GM23338 (cell line): ENCODE measurements around the gene NTNG1. TPM values are rescaled to one million over a fixed set of nuclear protein-coding genes. Genes with fewer than 3 reads are reported as not detected.

Source experiments
- ATAC-seq: fragments of 200-7000 bp; cut with Tn5 transposase; 3 replicates; pipeline ENCODE4 v1.9.1; 2020
- DNase-seq: peaks from one replicate; pipeline ENCODE4 v3.0.0-alpha.2; 2015; ENCODE audit warnings: low spot score
- H2AFZ ChIP-seq: fragments of 200-600 bp; sonication (generic); 2 replicates; pipeline ENCODE4 v1.8.0; 2016; ENCODE audit warnings: antibody characterized with exemption, mild to moderate bottlenecking, moderate library complexity
- H3F3A ChIP-seq: fragments of 200-600 bp; sonication (generic); replicated peaks from 2 replicates; pipeline ENCODE4 v1.8.0; 2017; ENCODE audit warnings: antibody characterized with exemption, mixed run types, low read depth
- H3K27ac ChIP-seq: fragments of 200-600 bp; sonication (generic); 2 replicates; pipeline ENCODE4 v1.6.1; 2016; ENCODE audit warnings: low read depth
- H3K27me3 ChIP-seq: fragments of 200-600 bp; sonication (generic); 2 replicates; pipeline ENCODE4 v1.8.0; 2016; ENCODE audit warnings: mild to moderate bottlenecking, mixed run types, moderate library complexity; ENCODE audit not compliant: insufficient read depth
- H3K36me3 ChIP-seq: fragments of 200-600 bp; sonication (generic); 2 replicates; pipeline ENCODE4 v1.8.0; 2016; ENCODE audit warnings: mild to moderate bottlenecking; ENCODE audit not compliant: insufficient read depth
- H3K4me1 ChIP-seq: fragments of 200-600 bp; sonication (generic); 2 replicates; pipeline ENCODE4 v1.8.0; 2016; ENCODE audit warnings: mild to moderate bottlenecking, moderate library complexity; ENCODE audit not compliant: insufficient read depth
- H3K4me2 ChIP-seq: fragments of 200-600 bp; sonication (generic); 2 replicates; pipeline ENCODE4 v1.7.1; 2017; ENCODE audit warnings: mixed run types
- H3K4me3 ChIP-seq: fragments of 200-600 bp; sonication (generic); 2 replicates; pipeline ENCODE4 v1.6.1; 2016; ENCODE audit warnings: mixed run types
- H3K79me2 ChIP-seq: fragments of 200-600 bp; sonication (generic); replicated peaks from 2 replicates; pipeline ENCODE4 v1.8.0; 2017; ENCODE audit warnings: mild to moderate bottlenecking; ENCODE audit not compliant: insufficient read depth
- H3K9me2 ChIP-seq: fragments of 200-600 bp; sonication (generic); 2 replicates; pipeline ENCODE4 v1.8.0; 2017; ENCODE audit not compliant: insufficient read depth
- H4K20me1 ChIP-seq: fragments of 200-600 bp; sonication (generic); replicated peaks from 2 replicates; pipeline ENCODE4 v1.8.0; 2017; ENCODE audit warnings: mild to moderate bottlenecking; ENCODE audit not compliant: insufficient read depth
- H3K27ac Mint-ChIP-seq: 2 replicates; pipeline ENCODE4 v1.8.0; 2020; ENCODE audit warnings: inconsistent platforms, mild to moderate bottlenecking, moderate library complexity, mixed read lengths
- H3K27me3 Mint-ChIP-seq: 3 replicates; pipeline ENCODE4 v1.8.0; 2022; ENCODE audit warnings: low read depth, mild to moderate bottlenecking, moderate library complexity, mixed read lengths, inconsistent platforms; ENCODE audit not compliant: insufficient read depth, poor library complexity
- H3K36me3 Mint-ChIP-seq: 3 replicates; pipeline ENCODE4 v1.8.0; 2021; ENCODE audit warnings: low read depth, mild to moderate bottlenecking, inconsistent platforms, moderate library complexity, mixed read lengths
- H3K4me1 Mint-ChIP-seq: 3 replicates; pipeline ENCODE4 v1.8.0; 2020; ENCODE audit warnings: mild to moderate bottlenecking, inconsistent platforms, mixed read lengths
- H3K4me3 Mint-ChIP-seq: 3 replicates; pipeline ENCODE4 v1.8.0; 2021; ENCODE audit warnings: moderate library complexity, mild to moderate bottlenecking, inconsistent platforms, mixed read lengths
- H3K9me3 Mint-ChIP-seq: 3 replicates; pipeline ENCODE4 v1.8.0; 2020; ENCODE audit warnings: moderate library complexity, mild to moderate bottlenecking, inconsistent platforms, mixed read lengths
- CREB1 ChIP-seq: fragments of 250-450 bp; sonication (Bioruptor Pico); IDR thresholded peaks from 2 replicates; pipeline ENCODE4 v1.5.0; 2020; ENCODE audit warnings: low read depth, mild to moderate bottlenecking, moderate library complexity
- CTCF ChIP-seq, 2 experiments: fragments of 200-600 bp in 1 of 2; sonication (generic) in 1 of 2; conservative IDR thresholded peaks; 2 replicates each; pipeline versions ENCODE4 v1.5.1 to v1.6.1; 2016 to 2017; ENCODE audit warnings: antibody characterized with exemption in 2 of 2, low read depth in 2 of 2, mild to moderate bottlenecking in 2 of 2, moderate library complexity in 1 of 2
- EZH2 ChIP-seq: fragments of 200-600 bp; sonication (generic); IDR thresholded peaks from one replicate; pipeline ENCODE4 v1.8.0; 2017; ENCODE audit warnings: antibody characterized with exemption, mild to moderate bottlenecking, low read depth; ENCODE audit not compliant: unreplicated experiment
- EZH2phosphoT487 ChIP-seq: fragments of 200-600 bp; sonication (generic); IDR thresholded peaks from one replicate; pipeline ENCODE4 v1.8.1; 2018; ENCODE audit warnings: antibody characterized with exemption; ENCODE audit not compliant: unreplicated experiment
- JUNB ChIP-seq: IDR thresholded peaks from one replicate; pipeline ENCODE4 v1.6.1; 2016; ENCODE audit warnings: antibody characterized with exemption; ENCODE audit not compliant: unreplicated experiment
- NANOG ChIP-seq: IDR thresholded peaks from 2 replicates; pipeline ENCODE4 v1.6.1; 2016; ENCODE audit warnings: antibody characterized with exemption, borderline replicate concordance
- STAT1 ChIP-seq: IDR thresholded peaks from one replicate; pipeline ENCODE4 v1.6.1; 2016; ENCODE audit warnings: antibody characterized with exemption; ENCODE audit not compliant: unreplicated experiment
- ZNF114 ChIP-seq: fragments of 250-450 bp; sonication (Bioruptor Pico); IDR thresholded peaks from 2 replicates; pipeline ENCODE4 v1.5.0; 2020; ENCODE audit warnings: mild to moderate bottlenecking, moderate library complexity
- ZNF331 ChIP-seq: fragments of 250-450 bp; sonication (Bioruptor Pico); IDR thresholded peaks from 2 replicates; pipeline ENCODE4 v1.5.0; 2020; ENCODE audit warnings: low read depth, mild to moderate bottlenecking, moderate library complexity
- ZNF462 ChIP-seq: fragments of 250-450 bp; sonication (Bioruptor Pico); IDR thresholded peaks from 2 replicates; pipeline ENCODE4 v1.5.0; 2020; ENCODE audit warnings: mild to moderate bottlenecking, moderate library complexity
- polyA plus RNA-seq: library from polyadenylated mRNA; unstranded; fragments of >200 nt; fragmentation: Nextera tagmentation; extraction: Ambion mirVana; gene quantifications from 2 replicates; pipeline ENCODE4 v1.2.1, GENCODE V29; 2016
- total RNA-seq: library from RNA; depleted of rRNA; stranded (reverse); fragments of >200 nt; shearing (Covaris generic); gene quantifications from 2 replicates; pipeline ENCODE4 v1.2.3, GENCODE V29; 2014
- TF ChIP-seq, protein P1 (sequence below): IDR thresholded peaks from one replicate; pipeline ENCODE4 v1.6.1; 2018; ENCODE audit warnings: antibody characterized with exemption; ENCODE audit not compliant: unreplicated experiment
- TF ChIP-seq, protein P2 (sequence below): IDR thresholded peaks from 2 replicates; pipeline ENCODE4 v1.6.1; 2016; ENCODE audit warnings: antibody characterized with exemption

NTNG1 gene
- total and polyA plus RNA-seq, 2 experiments from 2014 or later = 7.2 to 10.3 TPM

DNA sequence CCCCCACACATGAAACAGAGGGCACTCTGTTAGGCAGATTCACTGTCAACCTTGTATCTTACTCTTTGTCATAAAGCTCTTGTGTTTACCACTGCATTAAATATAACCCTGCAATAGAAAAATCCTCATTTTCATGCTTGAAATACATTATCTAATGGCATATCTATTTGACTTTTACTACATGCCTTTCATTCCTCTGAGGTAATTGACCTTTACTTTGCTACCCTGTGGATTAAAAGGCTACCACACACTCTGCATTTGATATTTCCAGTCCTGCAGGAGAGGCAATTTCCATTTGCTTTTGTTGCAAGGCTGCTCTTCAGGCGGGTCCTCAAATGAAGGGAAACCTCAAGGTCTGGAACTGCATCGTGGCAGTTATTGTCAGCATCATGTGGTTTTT is 238.0 kb downstream of the NTNG1 start (continued):
- TF ChIP-seq ZNF462 (CRISPR knock-in tag) (no peak), ZNF114 (CRISPR knock-in tag) (no peak)

GRCh38 chr1:107379826-107380225 is 239.0 kb downstream of the NTNG1 start:
- Histone ChIP-seq H3K36me3 (no peaks in the 10 kb centered on the region), H3F3A (no peaks in the 10 kb centered on the region), H3K27me3 (no peaks in the 10 kb centered on the region), H3K4me1 (peaks cover 14% of the 10 kb centered on the region), H2AFZ (no peak overlapping the region), H3K4me2 (no peak overlapping the region), H3K4me3 (no peak overlapping the region), H4K20me1 (no peaks in the 10 kb centered on the region), H3K27ac (no peak overlapping the region), H3K79me2 (no peaks in the 10 kb centered on the region), H3K9me2 (peaks cover 7% of the 10 kb centered on the region)
- no peak for DNase-seq
- H3K36me3 Mint-ChIP-seq = no peaks in the 10 kb centered on the region
- H3K27me3 Mint-ChIP-seq = peaks cover 6% of the 10 kb centered on the region
- no peak overlapping the region for H3K4me3 Mint-ChIP-seq
- no peak overlapping the region for H3K27ac Mint-ChIP-seq
- peaks cover 18% of the 10 kb centered on the region for H3K4me1 Mint-ChIP-seq
- no peaks in the 10 kb centered on the region for H3K9me3 Mint-ChIP-seq
- TF ChIP-seq JUNB (no peak), CREB1 (CRISPR knock-in tag) (no peak), CTCF (conservative IDR thresholded peaks at IDR 0.05; ENCODE audit: low read depth in 2 of 2) (no peak), ZNF331 (CRISPR knock-in tag) (no peak), ZNF114 (CRISPR knock-in tag) (no peak), EZH2phosphoT487 (no peak), NANOG (no peak), EZH2 (no peak), STAT1 (no peak)
- TF ChIP-seq, protein P1, sequence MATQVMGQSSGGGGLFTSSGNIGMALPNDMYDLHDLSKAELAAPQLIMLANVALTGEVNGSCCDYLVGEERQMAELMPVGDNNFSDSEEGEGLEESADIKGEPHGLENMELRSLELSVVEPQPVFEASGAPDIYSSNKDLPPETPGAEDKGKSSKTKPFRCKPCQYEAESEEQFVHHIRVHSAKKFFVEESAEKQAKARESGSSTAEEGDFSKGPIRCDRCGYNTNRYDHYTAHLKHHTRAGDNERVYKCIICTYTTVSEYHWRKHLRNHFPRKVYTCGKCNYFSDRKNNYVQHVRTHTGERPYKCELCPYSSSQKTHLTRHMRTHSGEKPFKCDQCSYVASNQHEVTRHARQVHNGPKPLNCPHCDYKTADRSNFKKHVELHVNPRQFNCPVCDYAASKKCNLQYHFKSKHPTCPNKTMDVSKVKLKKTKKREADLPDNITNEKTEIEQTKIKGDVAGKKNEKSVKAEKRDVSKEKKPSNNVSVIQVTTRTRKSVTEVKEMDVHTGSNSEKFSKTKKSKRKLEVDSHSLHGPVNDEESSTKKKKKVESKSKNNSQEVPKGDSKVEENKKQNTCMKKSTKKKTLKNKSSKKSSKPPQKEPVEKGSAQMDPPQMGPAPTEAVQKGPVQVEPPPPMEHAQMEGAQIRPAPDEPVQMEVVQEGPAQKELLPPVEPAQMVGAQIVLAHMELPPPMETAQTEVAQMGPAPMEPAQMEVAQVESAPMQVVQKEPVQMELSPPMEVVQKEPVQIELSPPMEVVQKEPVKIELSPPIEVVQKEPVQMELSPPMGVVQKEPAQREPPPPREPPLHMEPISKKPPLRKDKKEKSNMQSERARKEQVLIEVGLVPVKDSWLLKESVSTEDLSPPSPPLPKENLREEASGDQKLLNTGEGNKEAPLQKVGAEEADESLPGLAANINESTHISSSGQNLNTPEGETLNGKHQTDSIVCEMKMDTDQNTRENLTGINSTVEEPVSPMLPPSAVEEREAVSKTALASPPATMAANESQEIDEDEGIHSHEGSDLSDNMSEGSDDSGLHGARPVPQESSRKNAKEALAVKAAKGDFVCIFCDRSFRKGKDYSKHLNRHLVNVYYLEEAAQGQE = no peak
- TF ChIP-seq, protein P2, sequence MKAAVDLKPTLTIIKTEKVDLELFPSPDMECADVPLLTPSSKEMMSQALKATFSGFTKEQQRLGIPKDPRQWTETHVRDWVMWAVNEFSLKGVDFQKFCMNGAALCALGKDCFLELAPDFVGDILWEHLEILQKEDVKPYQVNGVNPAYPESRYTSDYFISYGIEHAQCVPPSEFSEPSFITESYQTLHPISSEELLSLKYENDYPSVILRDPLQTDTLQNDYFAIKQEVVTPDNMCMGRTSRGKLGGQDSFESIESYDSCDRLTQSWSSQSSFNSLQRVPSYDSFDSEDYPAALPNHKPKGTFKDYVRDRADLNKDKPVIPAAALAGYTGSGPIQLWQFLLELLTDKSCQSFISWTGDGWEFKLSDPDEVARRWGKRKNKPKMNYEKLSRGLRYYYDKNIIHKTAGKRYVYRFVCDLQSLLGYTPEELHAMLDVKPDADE = no peak
- ATAC-seq = no peak
